HCT116 (cell line): ENCODE results near the gene TAMALIN. TPM values are rescaled to one million over a fixed set of nuclear protein-coding genes. Genes with fewer than 3 reads are reported as not detected.

Experiments
- ATAC-seq: fragments of 200-7000 bp; cut with Tn5 transposase; 2 replicates; pipeline ENCODE4 v1.9.1; 2020; ENCODE audit warnings: mild to moderate bottlenecking, moderate library complexity
- BruUV-seq: library from RNA; stranded (reverse); fragments of 400-500 nt; replicated peaks from 2 replicates; lab custom pipeline; 2021; lab: Mats Ljungman, UMichigan
- CTCF ChIA-PET: fragments of 300-600 bp; sonication (Branson Sonifier 250); formaldehyde crosslinking; loops from one replicate; lab custom pipeline; 2021; ENCODE audit warnings: antibody characterized with exemption; lab: Charles Lee
- POLR2A ChIA-PET: fragments of 300-600, 350-600 bp; sonication (Branson Sonifier 250); formaldehyde crosslinking; loops from one replicate; lab custom pipeline; 2021; ENCODE audit warnings: antibody characterized with exemption; lab: Charles Lee
- RAD21 ChIA-PET, 2 experiments: fragments of 300-600 bp; sonication (Branson Sonifier 250); formaldehyde crosslinking; loops; one replicate each; lab custom pipeline; 2023; ENCODE audit warnings: low total read pairs in 2 of 2; ENCODE audit not compliant: uncharacterized antibody in 2 of 2, unreplicated experiment in 2 of 2, low non-redundant PET in 1 of 2; lab: Charles Lee
- DNase-seq: peaks from one replicate; pipeline ENCODE4 v3.0.0-alpha.2; 2010; ENCODE audit warnings: low read depth, low spot score
- H2AFZ ChIP-seq: fragments of 200-600 bp; shearing (Covaris generic), sonication (generic); 2 replicates; pipeline ENCODE4 v1.6.1; 2017; ENCODE audit warnings: low read depth, mixed run types, mixed read lengths, antibody characterized with exemption, low read length; ENCODE audit not compliant: poor library complexity, severe bottlenecking
- H3K27ac ChIP-seq: 2 replicates; pipeline ENCODE4 v1.5.1; 2012; ENCODE audit warnings: low read depth, low read length
- H3K27me3 ChIP-seq: fragments of 200-600 bp; sonication (generic); 2 replicates; pipeline ENCODE4 v1.6.1; 2016; ENCODE audit warnings: mixed run types, low read length, mixed read lengths; ENCODE audit not compliant: insufficient read depth
- H3K36me3 ChIP-seq, 2 experiments: fragments of 200-500 bp in 1 of 2; fragments of 200-600 bp in 1 of 2; sonication (Bioruptor generic) in 1 of 2; sonication (generic) in 1 of 2; 2 replicates each; pipeline versions ENCODE4 v1.5.1 to v1.6.1; 2014 to 2016; ENCODE audit warnings: low read length in 2 of 2, inconsistent platforms in 1 of 2, mixed read lengths in 1 of 2, mixed run types in 1 of 2; ENCODE audit not compliant: insufficient read depth in 2 of 2, control insufficient read depth in 1 of 2
- H3K4me1 ChIP-seq, 2 experiments: fragments of 200-600 bp in 1 of 2; sonication (generic) in 1 of 2; 2 replicates each; pipeline versions ENCODE4 v1.5.1 to v1.6.1; 2012 to 2017; ENCODE audit warnings: low read length in 2 of 2, inconsistent platforms in 1 of 2, mild to moderate bottlenecking in 1 of 2, mixed read lengths in 1 of 2, mixed run types in 1 of 2, moderate library complexity in 1 of 2; ENCODE audit not compliant: insufficient read depth in 2 of 2, control insufficient read depth in 1 of 2
- H3K4me2 ChIP-seq: fragments of 200-600 bp; sonication (generic); 2 replicates; pipeline ENCODE4 v1.6.1; 2017; ENCODE audit warnings: mixed run types, low read length, mixed read lengths
- H3K4me3 ChIP-seq, 2 experiments: fragments of 200-600 bp in 1 of 2; sonication (generic) in 1 of 2; replicated peaks in 1 of 2; 2 replicates each; pipeline ENCODE4 v1.5.1; 2011 to 2016; ENCODE audit warnings: low read length in 2 of 2, control low read depth in 1 of 2, low read depth in 1 of 2, mild to moderate bottlenecking in 1 of 2, mixed read lengths in 1 of 2, mixed run types in 1 of 2
- H3K79me2 ChIP-seq: fragments of 200-600 bp; sonication (generic); 2 replicates; pipeline ENCODE4 v1.6.1; 2017; ENCODE audit warnings: mild to moderate bottlenecking, mixed run types, low read length, moderate library complexity, mixed read lengths; ENCODE audit not compliant: insufficient read depth
- H3K9ac ChIP-seq: fragments of 200-600 bp; sonication (generic); 2 replicates; pipeline ENCODE4 v1.6.1; 2016; ENCODE audit warnings: low read length, mixed read lengths
- H3K9me2 ChIP-seq: fragments of 200-600 bp; sonication (generic), shearing (Covaris generic); 2 replicates; pipeline ENCODE4 v1.6.1; 2017; ENCODE audit warnings: mixed run types, mild to moderate bottlenecking, moderate library complexity; ENCODE audit not compliant: insufficient read depth
- H3K9me3 ChIP-seq, 2 experiments: fragments of 200-500 bp in 1 of 2; fragments of 200-600 bp in 1 of 2; sonication (Bioruptor generic) in 1 of 2; sonication (generic) in 1 of 2; 2 replicates each; pipeline ENCODE4 v1.6.1; 2014 to 2017; ENCODE audit warnings: low read length in 2 of 2, mixed read lengths in 2 of 2, inconsistent platforms in 1 of 2, low read depth in 1 of 2, mild to moderate bottlenecking in 1 of 2, mixed run types in 1 of 2, moderate library complexity in 1 of 2; ENCODE audit not compliant: control insufficient read depth in 1 of 2, insufficient read depth in 1 of 2
- H4K20me1 ChIP-seq: fragments of 200-600 bp; sonication (generic), shearing (Covaris generic); 2 replicates; pipeline ENCODE4 v1.6.1; 2017; ENCODE audit warnings: mixed run types, mild to moderate bottlenecking, moderate library complexity; ENCODE audit not compliant: insufficient read depth
- CTCF ChIP-seq, 3 experiments: fragments of 200-600 bp in 1 of 3; sonication (generic) in 1 of 3; IDR thresholded peaks in 2 of 3; conservative IDR thresholded peaks in 1 of 3; 2 replicates each; pipeline ENCODE4 v1.5.1; 2012 to 2017; ENCODE audit warnings: low read depth in 2 of 3, low read length in 2 of 3, antibody characterized with exemption in 1 of 3, borderline replicate concordance in 1 of 3, control low read depth in 1 of 3, mild to moderate bottlenecking in 1 of 3, mixed read lengths in 1 of 3, mixed run types in 1 of 3, moderate library complexity in 1 of 3; ENCODE audit not compliant: insufficient read depth in 1 of 3
- EGR1 ChIP-seq: IDR thresholded peaks from 2 replicates; pipeline ENCODE4 v1.6.1; 2012; ENCODE audit warnings: low read depth
- ELF1 ChIP-seq: IDR thresholded peaks from 2 replicates; pipeline ENCODE4 v1.6.1; 2012; ENCODE audit warnings: low read depth, borderline replicate concordance
- EZH2 ChIP-seq: fragments of 200-600 bp; sonication (generic); IDR thresholded peaks from 2 replicates; pipeline ENCODE4 v1.6.1; 2017; ENCODE audit warnings: antibody characterized with exemption, mixed run types
- POLR2A ChIP-seq: IDR thresholded peaks from 2 replicates; pipeline ENCODE4 v1.7.0; 2011; ENCODE audit warnings: borderline replicate concordance; ENCODE audit not compliant: insufficient read depth, insufficient read length; ENCODE audit errors: extremely low read depth
- RAD21 ChIP-seq: IDR thresholded peaks from 2 replicates; pipeline ENCODE4 v1.6.1; 2012; ENCODE audit warnings: low read depth, mild to moderate bottlenecking
- REST ChIP-seq: IDR thresholded peaks from 2 replicates; pipeline ENCODE4 v1.6.1; 2012; ENCODE audit warnings: low read depth
- SP1 ChIP-seq: IDR thresholded peaks from 2 replicates; pipeline ENCODE4 v1.6.1; 2012; ENCODE audit warnings: low read depth
- TCF7L2 ChIP-seq: IDR thresholded peaks from 2 replicates; pipeline ENCODE4 v1.7.0; 2011; ENCODE audit warnings: borderline replicate concordance, inconsistent platforms; ENCODE audit not compliant: insufficient read depth, insufficient read length; ENCODE audit errors: extremely low read depth
- ZNF274 ChIP-seq: fragments of 200-500 bp; sonication (Bioruptor generic); IDR thresholded peaks from 2 replicates; pipeline ENCODE4 v1.6.1; 2014; ENCODE audit warnings: mild to moderate bottlenecking, low read depth, low read length, inconsistent platforms
- intact Hi-C: fragments of 100-400 bp; cut with micrococcal nuclease; formaldehyde crosslinking; loops from 2 replicates; pipeline ENCODE4 v1.10.0; 2022
- total RNA-seq: library from RNA; stranded (reverse); gene quantifications from one replicate; pipeline ENCODE4 v1.2.1, GENCODE V29; 2021; ENCODE audit not compliant: unreplicated experiment

TAMALIN gene
- total RNA-seq, 1 experiment from 2014 or later: 1.1 TPM

GRCh38 chr12:51980051-51980808 lies 26.5 kb upstream of the TAMALIN start:
- BruUV-seq: no TSS peak
- POLR2A ChIA-PET: no interaction called here
- H3K27ac ChIP-seq: no peak overlapping the region

More at GRCh38 chr12:51980051-51980808, 26.5 kb upstream of the TAMALIN start:
- TF ChIP-seq TCF7L2 (no peak), CTCF (IDR thresholded peaks at IDR 0.05 in 2 of 3, conservative IDR thresholded peaks at IDR 0.05 in 1 of 3; ENCODE audit: borderline replicate concordance in 1 of 3, insufficient read depth in 1 of 3, low read depth in 2 of 3, low read length in 2 of 3) (peak; percentile 82 to 98 (median 95)), ELF1 (no peak), EZH2 (no peak), EGR1 (no peak), REST (no peak), ZNF274 (no peak), RAD21 (peak; percentile 82), POLR2A (no peak), SP1 (no peak)
- peaks cover 29 to 40% of the 10 kb centered on the region in 2 experiments for H3K36me3 ChIP-seq
- ATAC-seq (peak; percentile 97), DNase-seq (no peak)
- H3K4me3 ChIP-seq: no peak overlapping the region
- no peak overlapping the region for H3K9ac ChIP-seq
- H4K20me1 ChIP-seq: no peaks in the 10 kb centered on the region; the same call in 1 of the 2 replicates
- ChIA-PET RAD21 (interaction anchor here in 1 of 2 experiments (0.6 kb wide), 1 partner anchor 43 kb away, joined by 3 read pairs; no protein-coding TSS in a partner anchor), CTCF (interaction anchor here (0.7 to 1.8 kb wide), 4 partner anchors 12 to 88 kb away, joined by 3 to 4 read pairs (median 4); no protein-coding TSS in a partner anchor)
- no peaks in the 10 kb centered on the region for H3K79me2 ChIP-seq
- H3K9me2 ChIP-seq: no peaks in the 10 kb centered on the region
- H2AFZ ChIP-seq: no peak overlapping the region
- intact Hi-C loops: loop anchor here (1.0 to 2.0 kb wide), 3 partner anchors 54 to 559 kb away; no protein-coding TSS in a partner anchor
- no peaks in the 10 kb centered on the region for H3K9me3 ChIP-seq
- H3K4me1 ChIP-seq: no peaks in the 10 kb centered on the region
- H3K4me2 ChIP-seq: no peak overlapping the region
- H3K27me3 ChIP-seq: no peaks in the 10 kb centered on the region
